ENCODE data around the gene ZDBF2.
A peak's percentile ranks its signal among the peaks of the same experiment; 100 is the strongest.

The ZDBF2 gene

DNA sequence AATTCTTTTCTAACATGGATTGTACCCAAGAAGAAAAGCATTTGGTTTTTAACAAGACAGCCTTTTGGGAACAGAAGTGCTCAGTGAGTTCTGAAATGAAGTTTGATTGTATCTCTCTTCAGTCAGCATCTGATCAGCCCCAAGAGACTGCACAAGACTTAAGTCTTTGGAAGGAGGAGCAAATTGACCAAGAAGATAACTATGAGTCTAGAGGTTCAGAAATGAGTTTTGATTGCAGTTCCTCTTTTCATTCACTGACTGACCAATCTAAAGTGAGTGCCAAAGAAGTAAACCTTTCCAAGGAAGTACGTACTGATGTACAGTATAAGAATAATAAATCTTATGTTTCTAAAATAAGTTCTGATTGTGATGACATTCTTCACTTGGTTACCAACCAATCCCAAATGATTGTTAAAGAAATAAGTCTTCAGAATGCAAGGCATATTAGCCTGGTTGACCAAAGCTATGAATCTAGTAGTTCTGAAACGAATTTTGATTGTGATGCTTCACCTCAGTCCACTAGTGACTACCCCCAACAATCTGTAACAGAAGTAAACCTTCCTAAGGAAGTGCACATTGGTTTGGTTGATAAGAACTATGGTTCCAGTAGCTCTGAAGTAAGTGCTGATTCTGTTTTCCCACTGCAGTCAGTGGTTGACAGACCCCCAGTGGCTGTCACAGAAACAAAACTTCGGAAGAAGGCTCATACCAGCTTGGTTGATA is 31.2 kb downstream of the ZDBF2 start:
- TF ChIP-seq, protein P1, sequence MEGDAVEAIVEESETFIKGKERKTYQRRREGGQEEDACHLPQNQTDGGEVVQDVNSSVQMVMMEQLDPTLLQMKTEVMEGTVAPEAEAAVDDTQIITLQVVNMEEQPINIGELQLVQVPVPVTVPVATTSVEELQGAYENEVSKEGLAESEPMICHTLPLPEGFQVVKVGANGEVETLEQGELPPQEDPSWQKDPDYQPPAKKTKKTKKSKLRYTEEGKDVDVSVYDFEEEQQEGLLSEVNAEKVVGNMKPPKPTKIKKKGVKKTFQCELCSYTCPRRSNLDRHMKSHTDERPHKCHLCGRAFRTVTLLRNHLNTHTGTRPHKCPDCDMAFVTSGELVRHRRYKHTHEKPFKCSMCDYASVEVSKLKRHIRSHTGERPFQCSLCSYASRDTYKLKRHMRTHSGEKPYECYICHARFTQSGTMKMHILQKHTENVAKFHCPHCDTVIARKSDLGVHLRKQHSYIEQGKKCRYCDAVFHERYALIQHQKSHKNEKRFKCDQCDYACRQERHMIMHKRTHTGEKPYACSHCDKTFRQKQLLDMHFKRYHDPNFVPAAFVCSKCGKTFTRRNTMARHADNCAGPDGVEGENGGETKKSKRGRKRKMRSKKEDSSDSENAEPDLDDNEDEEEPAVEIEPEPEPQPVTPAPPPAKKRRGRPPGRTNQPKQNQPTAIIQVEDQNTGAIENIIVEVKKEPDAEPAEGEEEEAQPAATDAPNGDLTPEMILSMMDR (IDR thresholded peaks at IDR 0.05; ENCODE audit: poor library complexity, severe bottlenecking), result no peak
- Histone ChIP-seq H3K36me3 (ENCODE audit: low read depth) (peaks cover 10% of the 10 kb centered on the region; the same call in 1 of the 2 replicates), H3K27me3 (ENCODE audit: insufficient read depth, poor library complexity, severe bottlenecking) (peaks cover 5% of the 10 kb centered on the region), H3K4me3 (ENCODE audit: severe bottlenecking) (no peak overlapping the region), H3K27ac (ENCODE audit: poor library complexity, severe bottlenecking) (no peak overlapping the region), H3K9me3 (ENCODE audit: severe bottlenecking) (no peaks in the 10 kb centered on the region), H3K4me1 (ENCODE audit: insufficient read depth, poor library complexity, severe bottlenecking) (no peaks in the 10 kb centered on the region)
- ATAC-seq (ENCODE audit: low read depth) (no peak), DNase-seq (ENCODE audit: low spot score) (no peak)

GRCh38 chr2:206311026-206311425 is 36.6 kb downstream of the ZDBF2 start:
- Histone ChIP-seq H3K4me3 (ENCODE audit: severe bottlenecking) (no peak overlapping the region), H3K4me1 (ENCODE audit: insufficient read depth, poor library complexity, severe bottlenecking) (no peaks in the 10 kb centered on the region), H3K27me3 (ENCODE audit: insufficient read depth, poor library complexity, severe bottlenecking) (peaks cover 5% of the 10 kb centered on the region), H3K27ac (ENCODE audit: poor library complexity, severe bottlenecking) (no peak overlapping the region), H3K9me3 (ENCODE audit: severe bottlenecking) (no peaks in the 10 kb centered on the region), H3K36me3 (ENCODE audit: low read depth) (peaks cover 4% of the 10 kb centered on the region; the same call in 1 of the 2 replicates)
- ATAC-seq (ENCODE audit: low read depth) (no peak), DNase-seq (ENCODE audit: low spot score) (no peak)
- TF ChIP-seq, protein P1 (IDR thresholded peaks at IDR 0.05; ENCODE audit: poor library complexity, severe bottlenecking), result no peak

GRCh38 chr2:206316141-206316540 is 41.7 kb downstream of the ZDBF2 start:
- ATAC-seq (ENCODE audit: low read depth) (no peak), DNase-seq (ENCODE audit: low spot score) (no peak)
- Histone ChIP-seq H3K27ac (ENCODE audit: poor library complexity, severe bottlenecking) (no peak overlapping the region), H3K4me1 (ENCODE audit: insufficient read depth, poor library complexity, severe bottlenecking) (no peaks in the 10 kb centered on the region), H3K4me3 (ENCODE audit: severe bottlenecking) (no peak overlapping the region), H3K27me3 (ENCODE audit: insufficient read depth, poor library complexity, severe bottlenecking) (no peaks in the 10 kb centered on the region), H3K9me3 (ENCODE audit: severe bottlenecking) (no peaks in the 10 kb centered on the region), H3K36me3 (ENCODE audit: low read depth) (no peaks in the 10 kb centered on the region)
- TF ChIP-seq, protein P1 (IDR thresholded peaks at IDR 0.05; ENCODE audit: poor library complexity, severe bottlenecking), result no peak

GRCh38 chr2:206323033-206323432 is 48.6 kb downstream of the ZDBF2 start:
- Histone ChIP-seq H3K4me1 (ENCODE audit: insufficient read depth, poor library complexity, severe bottlenecking) (no peaks in the 10 kb centered on the region), H3K27me3 (ENCODE audit: insufficient read depth, poor library complexity, severe bottlenecking) (no peaks in the 10 kb centered on the region), H3K4me3 (ENCODE audit: severe bottlenecking) (no peak overlapping the region), H3K36me3 (ENCODE audit: low read depth) (no peaks in the 10 kb centered on the region), H3K27ac (ENCODE audit: poor library complexity, severe bottlenecking) (no peak overlapping the region), H3K9me3 (ENCODE audit: severe bottlenecking) (no peaks in the 10 kb centered on the region)
- ATAC-seq (ENCODE audit: low read depth) (no peak), DNase-seq (ENCODE audit: low spot score) (no peak)
- TF ChIP-seq, protein P1 (IDR thresholded peaks at IDR 0.05; ENCODE audit: poor library complexity, severe bottlenecking), result no peak

GRCh38 chr2:206323486-206323885 is 49.0 kb downstream of the ZDBF2 start:
- peak; percentile 27; the same call in 1 of the 3 replicates for ATAC-seq (ENCODE audit: low read depth)

More at GRCh38 chr2:206323486-206323885, 49.0 kb downstream of the ZDBF2 start:
- Histone ChIP-seq H3K27me3 (ENCODE audit: insufficient read depth, poor library complexity, severe bottlenecking) (no peaks in the 10 kb centered on the region), H3K27ac (ENCODE audit: poor library complexity, severe bottlenecking) (no peak overlapping the region), H3K4me1 (ENCODE audit: insufficient read depth, poor library complexity, severe bottlenecking) (no peaks in the 10 kb centered on the region), H3K4me3 (ENCODE audit: severe bottlenecking) (no peak overlapping the region), H3K9me3 (ENCODE audit: severe bottlenecking) (no peaks in the 10 kb centered on the region), H3K36me3 (ENCODE audit: low read depth) (no peaks in the 10 kb centered on the region)
- DNase-seq (ENCODE audit: low spot score), result no peak
- TF ChIP-seq, protein P1 (IDR thresholded peaks at IDR 0.05; ENCODE audit: poor library complexity, severe bottlenecking), result no peak
